ENCODE data around the gene STK11. TPM values are rescaled to one million over a fixed set of nuclear protein-coding genes. Genes with fewer than 3 reads are reported as not detected.
A peak's percentile ranks its signal among the peaks of the same experiment; 100 is the strongest.

The STK11 gene
- polyA plus RNA-seq, 1 of the 3 experiments (the other 2 are of a cell fraction) = 55.5 TPM

- CTCF ChIA-PET = interaction anchor here (1.2 to 18.6 kb wide), 3 partner anchors 11 to 33 kb away, joined by 4 to 594 read pairs (median 99); partner anchors contain the start of gene ATP5F1D
- Histone ChIP-seq H3K4me3 (ENCODE audit: low read depth in 2 of 2, low read length in 1 of 2) (no peak overlapping the region), H3K27ac (ENCODE audit: low read depth in 2 of 2, low read length in 1 of 2) (peak overlapping the region; percentile 24 to 99; a peak in 3 of 4 replicates)
Observed at GRCh38 chr19:1254530-1255185, 49.1 kb downstream of the STK11 start.

GRCh38 chr19:1255186-1256161, 49.9 kb downstream of the STK11 start:
- peaks cover 76% of the 10 kb centered on the region for H3F3A ChIP-seq (replicated peaks; ENCODE audit: insufficient read depth)
- TF ChIP-seq SMC3 (IDR thresholded peaks at IDR 0.05; ENCODE audit: low read depth, low read length) (no peak), RAD21 (IDR thresholded peaks at IDR 0.05; ENCODE audit: low read length) (no peak), GABPA (IDR thresholded peaks at IDR 0.05; ENCODE audit: low read depth) (no peak), IRF3 (IDR thresholded peaks at IDR 0.05; ENCODE audit: low read depth, low read length) (no peak), FOXM1 (IDR thresholded peaks at IDR 0.05; ENCODE audit: low read depth) (no peak), RFX5 (IDR thresholded peaks at IDR 0.05; ENCODE audit: low read length) (no peak), NRF1 (IDR thresholded peaks at IDR 0.05; ENCODE audit: low read depth, low read length) (no peak), EZH2phosphoT487 (IDR thresholded peaks at IDR 0.05; ENCODE audit: borderline replicate concordance, low read depth) (no peak), JUND (IDR thresholded peaks at IDR 0.05) (no peak), RCOR1 (IDR thresholded peaks at IDR 0.05; ENCODE audit: low read length) (no peak), EP300 (IDR thresholded peaks at IDR 0.05; ENCODE audit: borderline replicate concordance in 1 of 2, low read depth in 1 of 2, low read length in 1 of 2) (no peak), FOSL2 (IDR thresholded peaks at IDR 0.05; ENCODE audit: borderline replicate concordance, low read depth) (no peak)
- H3K4me1 ChIP-seq (ENCODE audit: control insufficient read depth in 1 of 2, insufficient read depth in 2 of 2, low read depth in 1 of 2, low read length in 1 of 2) = peaks cover 38 to 50% of the 10 kb centered on the region in 2 experiments
- DNase-seq = no peak
- peaks cover 75% of the 10 kb centered on the region for H3K79me2 ChIP-seq (ENCODE audit: insufficient read depth)
- peaks cover 49 to 53% of the 10 kb centered on the region in 2 experiments for H3K36me3 ChIP-seq (replicated peaks in 1 of 2; ENCODE audit: control insufficient read depth in 1 of 2, insufficient read depth in 2 of 2, low read length in 1 of 2)
- peak overlapping the region; percentile 26 to 99; a peak in 3 of 4 replicates for H3K27ac ChIP-seq (ENCODE audit: low read depth in 2 of 2, low read length in 1 of 2)
- H3K27me3 ChIP-seq (ENCODE audit: insufficient read depth) = no peaks in the 10 kb centered on the region
- peak overlapping the region; percentile 99; the same call in 1 of the 2 replicates for H3K4me2 ChIP-seq
- peaks cover 67% of the 10 kb centered on the region for H4K20me1 ChIP-seq (ENCODE audit: insufficient read depth)
- ChIA-PET POLR2A (interaction anchor here (1.4 to 2.1 kb wide), 2 partner anchors 11 to 13 kb away, joined by 8 to 13 read pairs; partner anchors contain the start of gene CIRBP), CTCF (interaction anchor here (0.7 to 18.6 kb wide), 3 partner anchors 10 to 339 kb away, joined by 3 to 594 read pairs (median 99); partner anchors contain the start of genes ATP5F1D and KISS1R)
- no peaks in the 10 kb centered on the region for H3K9me2 ChIP-seq
- H2AFZ ChIP-seq (ENCODE audit: low read depth) = no peak overlapping the region
- 96% methylated on average over 34 of the region's 52 CpGs for WGBS (ENCODE audit: low lambda C conversion rate)
- no peak overlapping the region for H3K4me3 ChIP-seq (ENCODE audit: low read depth in 2 of 2, low read length in 1 of 2)
- no peak overlapping the region for H3K9ac ChIP-seq
- no peaks in the 10 kb centered on the region for H3K9me3 ChIP-seq

More at GRCh38 chr19:1254530-1255185, 49.1 kb downstream of the STK11 start:
- Histone ChIP-seq H3K9ac (no peak overlapping the region), H3F3A (replicated peaks; ENCODE audit: insufficient read depth) (peaks cover 68% of the 10 kb centered on the region), H4K20me1 (ENCODE audit: insufficient read depth) (peaks cover 69% of the 10 kb centered on the region), H2AFZ (ENCODE audit: low read depth) (no peak overlapping the region), H3K27me3 (ENCODE audit: insufficient read depth) (no peaks in the 10 kb centered on the region), H3K9me3 (no peaks in the 10 kb centered on the region), H3K9me2 (no peaks in the 10 kb centered on the region), H3K36me3 (replicated peaks in 1 of 2; ENCODE audit: control insufficient read depth in 1 of 2, insufficient read depth in 2 of 2, low read length in 1 of 2) (peaks cover 49 to 53% of the 10 kb centered on the region in 2 experiments), H3K79me2 (ENCODE audit: insufficient read depth) (peaks cover 83% of the 10 kb centered on the region), H3K4me2 (peak overlapping the region; percentile 99), H3K4me1 (ENCODE audit: control insufficient read depth in 1 of 2, insufficient read depth in 2 of 2, low read depth in 1 of 2, low read length in 1 of 2) (peaks cover 31 to 45% of the 10 kb centered on the region in 2 experiments)
- POLR2A ChIA-PET = interaction anchor here (1.4 to 2.1 kb wide), 2 partner anchors 12 to 14 kb away, joined by 8 to 13 read pairs; partner anchors contain the start of gene CIRBP
- TF ChIP-seq TCF12 (IDR thresholded peaks at IDR 0.05) (no peak), EP300 (IDR thresholded peaks at IDR 0.05; ENCODE audit: borderline replicate concordance in 1 of 2, low read depth in 1 of 2, low read length in 1 of 2) (no peak), PBX3 (IDR thresholded peaks at IDR 0.05) (0 out of 2 replicates have a peak, but pooled peaks have one; percentile 2), TEAD4 (IDR thresholded peaks at IDR 0.05; ENCODE audit: borderline replicate concordance, insufficient read depth) (no peak)
- DNase-seq = no peak
- 88% methylated on average over 14 of the region's 20 CpGs for WGBS (ENCODE audit: low lambda C conversion rate)

All from SK-N-SH (cell line).